Measurements from ENCODE around the gene FXYD3. TPM values are rescaled to one million over a fixed set of nuclear protein-coding genes. Genes with fewer than 3 reads are reported as not detected.

Gene FXYD3
- total and polyA plus RNA-seq, 2 of the 13 experiments (the other 11 are each of a cell fraction or from before 2014, with no cell fraction given): 4.9 TPM; not detected in 1

DNA sequence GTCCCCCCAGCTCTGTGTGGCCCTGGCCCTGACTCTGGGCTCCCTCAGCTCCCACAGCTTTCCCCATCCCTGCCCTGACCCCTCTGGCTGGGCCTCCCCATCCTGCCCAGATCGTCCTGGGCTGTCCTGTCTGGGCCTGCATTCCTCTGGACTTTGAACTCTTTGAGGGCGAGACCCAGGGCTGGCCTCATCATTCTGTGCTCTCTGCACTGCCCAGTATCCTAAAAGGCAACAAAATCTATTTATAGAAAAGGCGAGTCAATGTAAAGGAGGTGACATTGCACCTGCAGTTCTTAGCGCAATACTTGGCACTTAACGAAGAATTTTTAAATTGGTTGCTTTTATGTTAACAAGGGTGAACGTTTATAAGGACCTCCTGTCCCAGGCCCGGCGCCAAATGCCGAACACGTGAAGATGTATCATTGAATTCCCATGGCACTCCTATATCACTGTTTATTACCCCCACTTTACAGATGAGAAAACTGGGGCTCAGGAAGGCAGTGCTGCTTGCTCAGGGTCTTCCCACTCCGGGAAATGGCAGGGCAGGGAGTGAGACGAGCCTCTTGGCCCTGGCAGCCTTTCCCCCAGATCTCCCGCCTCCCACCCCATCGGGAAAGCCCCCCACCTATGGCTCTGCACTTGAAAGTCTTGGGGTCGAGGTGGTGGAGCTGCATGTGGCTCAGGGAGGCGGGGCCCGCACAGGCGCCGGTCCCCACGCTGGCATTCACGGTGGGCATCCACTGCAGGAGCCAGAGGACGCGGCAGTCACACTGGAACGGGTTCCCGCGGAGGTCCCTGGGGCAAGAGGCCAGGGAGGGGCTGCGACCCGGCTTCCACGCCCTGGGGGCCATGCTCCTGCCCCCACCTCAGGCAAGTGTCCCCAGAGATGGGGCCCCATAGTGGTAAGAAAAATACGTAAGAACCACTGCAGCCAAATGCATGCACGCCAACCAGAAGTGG, 15.4 kb downstream of the FXYD3 start (continued):
- TF ChIP-seq MEIS2 (CRISPR knock-in tag; IDR thresholded peaks at IDR 0.05) (peak; percentile 67; the same call in 1 of the 2 replicates), HDAC1 (CRISPR knock-in tag; IDR thresholded peaks at IDR 0.05) (peak; percentile 80), HNF4G (IDR thresholded peaks at IDR 0.05; ENCODE audit: borderline replicate concordance, low read depth, low read length) (peak; percentile 55), HNF4G (CRISPR knock-in tag; IDR thresholded peaks at IDR 0.05; ENCODE audit: borderline replicate concordance, low read depth) (no peak; the same call in 1 of the 2 replicates), BCL6 (CRISPR knock-in tag; IDR thresholded peaks at IDR 0.05) (peak; percentile 71), PPARG (CRISPR knock-in tag; conservative IDR thresholded peaks at IDR 0.05) (0 out of 2 replicates have a peak, but pooled peaks have one; percentile 14), ZNF598 (CRISPR knock-in tag; IDR thresholded peaks at IDR 0.05; ENCODE audit: borderline replicate concordance) (no peak)
- TF ChIP-seq, protein P1, sequence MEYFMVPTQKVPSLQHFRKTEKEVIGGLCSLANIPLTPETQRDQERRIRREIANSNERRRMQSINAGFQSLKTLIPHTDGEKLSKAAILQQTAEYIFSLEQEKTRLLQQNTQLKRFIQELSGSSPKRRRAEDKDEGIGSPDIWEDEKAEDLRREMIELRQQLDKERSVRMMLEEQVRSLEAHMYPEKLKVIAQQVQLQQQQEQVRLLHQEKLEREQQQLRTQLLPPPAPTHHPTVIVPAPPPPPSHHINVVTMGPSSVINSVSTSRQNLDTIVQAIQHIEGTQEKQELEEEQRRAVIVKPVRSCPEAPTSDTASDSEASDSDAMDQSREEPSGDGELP (IDR thresholded peaks at IDR 0.05; ENCODE audit: borderline replicate concordance, low read depth): no peak; the same call in 1 of the 2 replicates

GRCh38 chr19:35132254-35132653, 16.6 kb downstream of the FXYD3 start:
- Histone ChIP-seq H3K4me1 (ENCODE audit: insufficient read depth, low read length) (peaks cover 89% of the 10 kb centered on the region), H3K27me3 (ENCODE audit: control insufficient read depth in 1 of 2, insufficient read depth in 2 of 2, low read length in 2 of 2) (no peaks in the 10 kb centered on the region), H3K36me3 (replicated peaks in 1 of 2; ENCODE audit: control insufficient read depth in 1 of 2, insufficient read depth in 2 of 2, low read length in 2 of 2) (no peaks in the 10 kb centered on the region), H4K20me1 (ENCODE audit: insufficient read depth, low read length) (no peaks in the 10 kb centered on the region), H3K27ac (ENCODE audit: extremely low read length, insufficient read depth, low read length) (no peak overlapping the region), H3K4me3 (replicated peaks in 1 of 3; ENCODE audit: insufficient read depth in 1 of 3, low read depth in 2 of 3, low read length in 3 of 3) (no peak overlapping the region), H3K9ac (ENCODE audit: insufficient read depth, low read depth, low read length) (no peak overlapping the region), H3K4me2 (ENCODE audit: low read depth, low read length) (no peak overlapping the region), H3K79me2 (ENCODE audit: insufficient read depth, low read length) (no peaks in the 10 kb centered on the region), H2AFZ (ENCODE audit: low read length) (no peak overlapping the region), H3K9me3 (ENCODE audit: low read length) (no peaks in the 10 kb centered on the region)
- no peak for DNase-seq (ENCODE audit: low spot score)
- in situ Hi-C loops (cut with HindIII; ENCODE audit: extremely low pct_ligation_motif_present, low pct_unique_long_range_greater_than_20kb): no loop called here
- ATAC-seq: no peak
- POLR2A ChIA-PET: no interaction called here
- intact Hi-C loops (cut with micrococcal nuclease; ENCODE audit: unreplicated experiment): no loop called here
- TF ChIP-seq HMG20A (CRISPR knock-in tag; IDR thresholded peaks at IDR 0.05; ENCODE audit: borderline replicate concordance): no peak
- TF ChIP-seq CREB1 (IDR thresholded peaks at IDR 0.05): peak; percentile 28; the same call in 1 of the 2 replicates
- no peak for TF ChIP-seq CREB1 (CRISPR knock-in tag; IDR thresholded peaks at IDR 0.05)
- no TSS peak for BruUV-seq (replicated peaks)
- CTCF ChIA-PET (ENCODE audit: low intra/inter-chr PET ratio, low total read pairs): no interaction called here
- no peak for FAIRE-seq
